Esophagus muscularis mucosa (tissue), 4 donors: ENCODE data around the gene STK17A. TPM values are rescaled to one million over a fixed set of nuclear protein-coding genes. Genes with fewer than 3 reads are reported as not detected.

ENCODE experiments used
- DNase-seq: peaks from one replicate; pipeline ENCODE4 v3.0.0-alpha.2; 2017; ENCODE audit errors: extremely low spot score
- H3K27ac ChIP-seq, 4 donors: fragments of 200-600 bp; sonication (generic); replicated peaks in 1 of 4; 1 replicate in 3 of 4; 2 replicates in 1 of 4; pipeline ENCODE4 v1.5.1; 2016 to 2019; ENCODE audit warnings: mild to moderate bottlenecking in 1 of 4
- H3K27me3 ChIP-seq, 4 donors: fragments of 200-600 bp; sonication (generic); one replicate each; pipeline versions ENCODE4 v1.5.1 to v1.6.0; 2016 to 2019
- H3K36me3 ChIP-seq, 4 donors: fragments of 200-600 bp; sonication (generic); one replicate each; pipeline ENCODE4 v1.5.1; 2016 to 2019
- H3K4me1 ChIP-seq, 4 donors: fragments of 200-600 bp; sonication (generic); one replicate each; pipeline ENCODE4 v1.5.1; 2016 to 2019
- H3K4me3 ChIP-seq, 4 donors: fragments of 200-600 bp; sonication (generic); 1 replicate in 2 of 4; 2 replicates in 2 of 4; pipeline ENCODE4 v1.5.1; 2016 to 2019; ENCODE audit warnings: mild to moderate bottlenecking in 4 of 4, moderate library complexity in 1 of 4
- H3K9me3 ChIP-seq, 4 donors: fragments of 200-600 bp; sonication (generic); 1 replicate in 3 of 4; 2 replicates in 1 of 4; pipeline ENCODE4 v1.5.1; 2016 to 2019
- EP300 ChIP-seq: sonication (generic); formaldehyde crosslinking; IDR thresholded peaks from one replicate; pipeline ENCODE4 v1.6.1; 2017; ENCODE audit warnings: antibody characterized with exemption
- POLR2A ChIP-seq: fragments of 450-650 bp; IDR thresholded peaks from one replicate; pipeline ENCODE4 v1.6.1; 2017; ENCODE audit warnings: antibody characterized with exemption, moderate library complexity, mild to moderate bottlenecking, low read depth
- POLR2AphosphoS5 ChIP-seq, 2 donors: sonication (generic); formaldehyde crosslinking; IDR thresholded peaks; one replicate each; pipeline ENCODE4 v1.6.1; 2017; ENCODE audit warnings: antibody characterized with exemption in 2 of 2
- WGBS: methylation state at CpG from one replicate; pipeline ENCODE4 v1.1.5; 2018; 5-methylcytosine and 5-hydroxymethylcytosine counted together
- intact Hi-C: fragments of 100-400 bp; cut with DNase I; formaldehyde crosslinking; loops from one replicate; pipeline ENCODE4 v1.15.1; 2023
- total RNA-seq, 4 donors: library from RNA; depleted of rRNA; stranded (reverse); fragments of >200 nt; gene quantifications; one replicate each; pipeline versions ENCODE4 v1.1.0 to v1.2.1, GENCODE V29; 2016
- TF ChIP-seq, protein P1 (sequence below), 3 experiments: fragments of 200-600 bp in 2 of 3; fragments of 450-650 bp in 1 of 3; sonication (generic) in 2 of 3; IDR thresholded peaks; one replicate each; pipeline ENCODE4 v1.5.1; 2017 to 2019; ENCODE audit warnings: antibody characterized with exemption in 3 of 3, mild to moderate bottlenecking in 2 of 3, moderate library complexity in 1 of 3

STK17A gene
- total RNA-seq, 4 donors from 2014 or later: 19.5 to 33.3 (median 24.6) TPM

DNA sequence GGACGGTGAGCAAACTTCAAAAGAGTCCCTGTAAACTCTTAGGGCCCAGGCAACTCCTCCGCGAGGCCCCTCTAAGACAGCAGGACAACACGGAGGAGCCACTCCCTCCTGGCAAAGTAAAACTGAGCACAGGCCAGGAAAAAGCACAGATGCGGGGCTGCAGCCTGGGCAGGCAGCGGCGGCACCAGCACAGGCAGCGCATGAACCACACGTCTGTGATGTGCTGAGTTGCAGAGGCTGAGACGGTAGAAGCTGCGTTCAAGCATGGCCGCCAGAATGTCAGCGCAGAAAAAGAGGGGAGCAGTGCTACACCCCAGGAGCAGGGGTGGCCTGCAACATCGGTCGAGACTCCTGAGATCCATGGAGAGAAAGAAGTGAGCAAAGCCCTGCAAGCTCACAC is 46.1 kb upstream of the STK17A start:
- H3K36me3 ChIP-seq: no peaks in the 10 kb centered on the region
- intact Hi-C loops: no loop called here
- no peak for DNase-seq
- 92% methylated on average over 15 of the region's 15 CpGs for WGBS
- peaks cover 0 to 13% (median 8%) of the 10 kb centered on the region in 4 donors for H3K4me1 ChIP-seq
- no peaks in the 10 kb centered on the region for H3K9me3 ChIP-seq
- no peak overlapping the region for H3K27ac ChIP-seq
- TF ChIP-seq, protein P1, sequence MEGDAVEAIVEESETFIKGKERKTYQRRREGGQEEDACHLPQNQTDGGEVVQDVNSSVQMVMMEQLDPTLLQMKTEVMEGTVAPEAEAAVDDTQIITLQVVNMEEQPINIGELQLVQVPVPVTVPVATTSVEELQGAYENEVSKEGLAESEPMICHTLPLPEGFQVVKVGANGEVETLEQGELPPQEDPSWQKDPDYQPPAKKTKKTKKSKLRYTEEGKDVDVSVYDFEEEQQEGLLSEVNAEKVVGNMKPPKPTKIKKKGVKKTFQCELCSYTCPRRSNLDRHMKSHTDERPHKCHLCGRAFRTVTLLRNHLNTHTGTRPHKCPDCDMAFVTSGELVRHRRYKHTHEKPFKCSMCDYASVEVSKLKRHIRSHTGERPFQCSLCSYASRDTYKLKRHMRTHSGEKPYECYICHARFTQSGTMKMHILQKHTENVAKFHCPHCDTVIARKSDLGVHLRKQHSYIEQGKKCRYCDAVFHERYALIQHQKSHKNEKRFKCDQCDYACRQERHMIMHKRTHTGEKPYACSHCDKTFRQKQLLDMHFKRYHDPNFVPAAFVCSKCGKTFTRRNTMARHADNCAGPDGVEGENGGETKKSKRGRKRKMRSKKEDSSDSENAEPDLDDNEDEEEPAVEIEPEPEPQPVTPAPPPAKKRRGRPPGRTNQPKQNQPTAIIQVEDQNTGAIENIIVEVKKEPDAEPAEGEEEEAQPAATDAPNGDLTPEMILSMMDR (IDR thresholded peaks at IDR 0.05): no peak
- TF ChIP-seq EP300 (no peak), POLR2AphosphoS5 (IDR thresholded peaks at IDR 0.05) (no peak), POLR2A (no peak)
- H3K4me3 ChIP-seq: no peak overlapping the region
- H3K27me3 ChIP-seq: no peaks in the 10 kb centered on the region

DNA sequence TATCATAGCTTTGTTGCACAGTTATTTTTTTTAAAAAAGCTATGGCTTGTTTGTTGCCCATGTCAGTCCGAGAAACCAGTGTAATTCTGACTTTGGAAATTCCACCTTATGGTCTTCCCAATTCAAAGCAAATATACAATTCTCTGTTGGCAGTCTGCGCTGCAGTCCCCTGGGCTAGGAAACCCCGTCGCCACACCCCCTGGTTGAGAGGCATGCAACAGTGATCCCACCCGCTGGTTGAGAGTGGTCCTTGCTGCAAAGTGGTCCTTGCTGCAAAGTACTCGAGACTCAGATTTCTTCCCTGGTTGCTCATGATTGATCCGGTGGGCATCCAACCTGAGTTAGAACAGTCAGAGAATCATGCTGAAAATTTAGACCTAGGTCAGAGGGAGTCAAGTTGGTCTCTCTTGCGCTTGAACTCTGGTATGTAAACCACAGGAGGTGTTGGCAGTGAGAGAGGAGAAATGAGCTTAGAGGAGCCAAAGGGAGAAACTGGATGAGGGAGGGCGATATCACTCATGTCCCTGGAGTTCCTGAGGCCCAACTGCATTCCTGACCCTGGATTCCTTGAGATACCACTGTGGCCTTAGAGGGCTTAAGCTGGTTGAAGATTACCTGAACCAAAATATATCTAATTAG is 45.0 kb upstream of the STK17A start:
- intact Hi-C loops: no loop called here
- 85% methylated on average over 9 of the region's 9 CpGs for WGBS
- TF ChIP-seq POLR2A (no peak), POLR2AphosphoS5 (IDR thresholded peaks at IDR 0.05) (no peak), EP300 (no peak)
- TF ChIP-seq, protein P1 (IDR thresholded peaks at IDR 0.05): no peak

DNA sequence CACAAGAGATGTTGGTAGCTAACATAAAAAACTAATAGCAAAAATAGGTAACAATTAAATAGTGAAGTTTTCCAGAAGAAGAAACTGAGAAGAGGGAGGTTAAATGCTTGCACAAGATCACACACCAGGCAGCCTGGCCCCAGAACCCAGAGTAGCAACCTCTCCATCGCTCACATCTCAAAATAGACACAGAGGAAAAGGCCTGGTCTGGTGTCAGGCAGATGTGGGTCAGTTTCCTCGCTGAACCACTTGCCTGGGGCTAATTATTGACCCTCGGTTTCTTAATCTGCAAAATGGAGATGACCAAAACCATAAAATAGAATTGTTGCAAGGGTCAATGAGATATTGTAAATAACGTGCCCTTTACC is 44.5 kb upstream of the STK17A start:
- Histone ChIP-seq H3K4me3 (no peak overlapping the region), H3K9me3 (no peaks in the 10 kb centered on the region), H3K27me3 (no peaks in the 10 kb centered on the region), H3K27ac (no peak overlapping the region), H3K4me1 (peaks cover 0 to 13% (median 8%) of the 10 kb centered on the region in 4 donors), H3K36me3 (no peaks in the 10 kb centered on the region)
- 92% methylated on average over 4 of the region's 4 CpGs for WGBS
- no peak for DNase-seq
- TF ChIP-seq, protein P1 (IDR thresholded peaks at IDR 0.05): no peak
- TF ChIP-seq EP300 (no peak), POLR2A (no peak), POLR2AphosphoS5 (IDR thresholded peaks at IDR 0.05) (no peak)
- intact Hi-C loops: no loop called here

More for the DNA sequence above, 45.0 kb upstream of the STK17A start:
- no peak for DNase-seq
- Histone ChIP-seq H3K36me3 (no peaks in the 10 kb centered on the region), H3K9me3 (no peaks in the 10 kb centered on the region), H3K27ac (no peak overlapping the region), H3K4me1 (peaks cover 0 to 13% (median 8%) of the 10 kb centered on the region in 4 donors), H3K27me3 (no peaks in the 10 kb centered on the region), H3K4me3 (no peak overlapping the region)

DNA sequence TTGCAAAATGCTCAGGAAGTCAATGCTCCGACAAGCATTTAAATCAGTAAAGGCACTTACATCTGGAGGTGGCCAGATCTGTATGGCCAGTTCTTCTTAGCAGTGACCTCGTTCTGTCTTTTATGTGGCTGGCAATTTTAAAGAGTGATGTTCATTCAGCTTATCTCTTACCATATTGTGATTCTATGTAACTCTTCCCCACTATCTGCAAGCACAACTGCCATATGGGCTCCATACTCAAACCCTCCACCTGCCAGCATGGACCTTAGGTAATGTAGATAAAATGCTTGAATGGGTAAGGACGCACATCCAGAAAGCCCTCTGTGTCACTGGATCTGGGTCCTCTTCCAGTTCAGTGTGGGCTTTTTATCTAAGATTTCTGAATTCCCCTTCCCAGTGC is 42.4 kb upstream of the STK17A start:
- Histone ChIP-seq H3K27ac (no peak overlapping the region), H3K27me3 (no peaks in the 10 kb centered on the region), H3K9me3 (no peaks in the 10 kb centered on the region), H3K4me3 (no peak overlapping the region), H3K36me3 (no peaks in the 10 kb centered on the region), H3K4me1 (peaks cover 0 to 6% (median 0%) of the 10 kb centered on the region in 4 donors)
- intact Hi-C loops: no loop called here
- peak; percentile 45 for DNase-seq
- TF ChIP-seq, protein P1 (IDR thresholded peaks at IDR 0.05): no peak
- no peak for TF ChIP-seq POLR2AphosphoS5 (IDR thresholded peaks at IDR 0.05)
- WGBS: 96% methylated on average over 3 of the region's 3 CpGs

DNA sequence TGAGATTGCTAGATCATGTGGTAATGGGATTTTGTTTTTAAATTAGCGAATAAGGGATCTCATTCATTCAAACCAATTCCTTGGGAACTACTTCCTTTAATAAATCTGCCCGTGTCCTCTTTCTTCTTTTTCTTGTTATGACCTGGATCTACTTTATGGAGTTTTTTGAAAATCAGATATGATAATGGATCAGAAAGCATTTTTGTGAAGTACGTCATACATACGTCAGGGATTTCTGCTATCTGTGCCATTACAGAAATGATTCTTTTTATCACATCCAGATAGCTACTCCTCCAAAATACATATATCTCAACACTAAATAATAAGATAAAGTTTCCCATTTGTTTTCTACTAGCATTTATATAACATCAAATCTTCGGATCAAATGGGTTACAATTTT is 40.2 kb upstream of the STK17A start:
- no peak for DNase-seq
- Histone ChIP-seq H3K27ac (no peak overlapping the region), H3K9me3 (peaks cover 0 to 10% (median 5%) of the 10 kb centered on the region in 4 donors), H3K27me3 (no peaks in the 10 kb centered on the region), H3K36me3 (no peaks in the 10 kb centered on the region), H3K4me1 (peaks cover 0 to 6% (median 0%) of the 10 kb centered on the region in 4 donors), H3K4me3 (no peak overlapping the region)
- TF ChIP-seq POLR2A: no peak
- TF ChIP-seq POLR2AphosphoS5 (IDR thresholded peaks at IDR 0.05): no peak
- TF ChIP-seq, protein P1 (IDR thresholded peaks at IDR 0.05): no peak
- no peak for TF ChIP-seq EP300
- 95% methylated on average over 5 of the region's 5 CpGs for WGBS
- intact Hi-C loops: no loop called here
